Measurements from ENCODE around the gene TBC1D20.
"Not testable (repeated sequence)": the region's sequence is repeated elsewhere in the genome, so short reads cannot be mapped to it uniquely, and the experiment has no call there.

Gene TBC1D20

DNA sequence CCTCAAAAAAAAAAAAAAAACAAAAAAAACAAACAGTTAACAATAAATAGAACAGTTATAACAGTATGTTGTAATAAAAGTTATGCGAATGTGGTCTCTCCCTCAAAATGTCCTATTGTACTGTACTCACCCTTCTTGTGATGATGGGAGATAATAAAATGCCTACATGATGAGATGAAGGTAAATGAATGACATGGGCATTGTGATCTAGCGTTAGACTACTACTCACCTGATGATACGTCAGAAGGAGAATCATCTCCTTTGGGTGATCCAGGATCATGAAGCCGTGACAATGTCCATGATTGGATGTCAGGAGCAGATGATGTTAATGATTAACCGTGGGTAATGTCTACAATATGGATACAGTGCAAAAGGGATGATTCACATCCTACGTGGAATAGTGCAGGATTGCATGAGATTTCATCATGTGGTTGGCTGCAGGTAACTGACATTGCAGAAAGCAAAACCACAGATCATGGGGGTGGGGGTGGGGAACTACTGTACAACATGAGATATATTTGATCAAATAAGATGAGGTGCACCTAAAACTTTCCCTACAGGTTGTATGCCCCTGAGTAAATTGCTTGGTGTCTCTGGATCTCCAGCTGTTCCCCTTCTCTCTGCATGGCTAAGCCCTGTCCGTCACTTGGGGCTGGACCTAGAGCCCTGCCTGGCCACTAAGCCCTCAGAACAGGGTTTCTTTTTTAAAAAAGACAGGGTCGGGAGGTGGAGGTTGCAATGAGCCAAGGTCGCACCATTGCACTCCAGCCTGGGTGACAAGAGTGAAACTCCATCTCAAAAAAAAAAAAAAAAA lies 60.4 kb downstream of the TBC1D20 start:
- DNase-seq (ENCODE audit: low read depth in 2 of 2), result no peak

GRCh38 chr20:400454-401275 lies 61.7 kb downstream of the TBC1D20 start:
- no peak for DNase-seq (ENCODE audit: low read depth in 2 of 2)

- DNase-seq (ENCODE audit: low read depth in 2 of 2), result no peak
Measured at GRCh38 chr20:400128-400453, 62.2 kb downstream of the TBC1D20 start.

GRCh38 chr20:399182-399707 lies 63.1 kb downstream of the TBC1D20 start:
- no peak for DNase-seq (ENCODE audit: low read depth in 2 of 2)

- no peak for DNase-seq (ENCODE audit: low read depth in 2 of 2)
Measured at GRCh38 chr20:397432-398237, 64.7 kb downstream of the TBC1D20 start.

DNA sequence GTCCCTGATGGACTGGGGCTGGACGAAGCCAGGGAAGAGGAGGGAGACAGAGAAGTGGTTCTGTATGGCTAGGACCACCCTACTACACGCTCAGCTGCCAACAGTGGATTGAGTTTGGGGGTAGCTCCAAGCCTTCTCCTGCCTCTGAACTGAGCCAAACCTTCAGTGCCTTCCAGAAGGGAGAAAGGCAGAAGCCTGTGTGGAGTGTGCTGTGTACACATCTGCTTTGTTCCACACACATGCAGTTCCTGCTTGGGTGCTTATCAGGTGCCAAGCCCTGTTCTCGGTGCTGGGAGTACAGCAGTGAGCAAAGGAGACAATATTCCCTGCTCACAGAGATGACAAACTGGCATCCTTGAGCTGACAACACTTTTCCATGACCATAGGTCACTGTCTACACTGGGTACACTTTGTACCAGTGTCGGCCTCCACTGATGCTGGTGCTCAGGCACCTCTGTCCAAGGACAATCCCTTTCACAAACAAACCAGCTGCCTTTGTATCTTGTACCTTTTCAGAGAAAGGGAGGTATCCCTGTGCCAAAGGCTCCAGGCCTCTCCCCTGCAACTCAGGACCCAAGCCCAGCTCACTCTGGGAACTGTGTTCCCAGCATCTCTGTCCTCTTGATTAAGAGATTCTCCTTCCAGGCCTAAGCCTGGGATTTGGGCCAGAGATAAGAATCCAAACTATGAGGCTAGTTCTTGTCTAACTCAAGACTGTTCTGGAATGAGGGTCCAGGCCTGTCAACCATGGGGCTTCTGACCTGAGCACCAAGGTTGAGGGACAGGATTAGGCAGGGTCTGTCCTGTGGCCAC lies 65.5 kb downstream of the TBC1D20 start:
- DNase-seq (ENCODE audit: low read depth in 2 of 2), result no peak

- no peak for DNase-seq (ENCODE audit: low read depth in 2 of 2)
Measured at GRCh38 chr20:396252-396618, 66.1 kb downstream of the TBC1D20 start.

GRCh38 chr20:393296-393695 lies 69.0 kb downstream of the TBC1D20 start:
- DNase-seq (ENCODE audit: low read depth in 2 of 2), result not testable (repeated sequence)

DNA sequence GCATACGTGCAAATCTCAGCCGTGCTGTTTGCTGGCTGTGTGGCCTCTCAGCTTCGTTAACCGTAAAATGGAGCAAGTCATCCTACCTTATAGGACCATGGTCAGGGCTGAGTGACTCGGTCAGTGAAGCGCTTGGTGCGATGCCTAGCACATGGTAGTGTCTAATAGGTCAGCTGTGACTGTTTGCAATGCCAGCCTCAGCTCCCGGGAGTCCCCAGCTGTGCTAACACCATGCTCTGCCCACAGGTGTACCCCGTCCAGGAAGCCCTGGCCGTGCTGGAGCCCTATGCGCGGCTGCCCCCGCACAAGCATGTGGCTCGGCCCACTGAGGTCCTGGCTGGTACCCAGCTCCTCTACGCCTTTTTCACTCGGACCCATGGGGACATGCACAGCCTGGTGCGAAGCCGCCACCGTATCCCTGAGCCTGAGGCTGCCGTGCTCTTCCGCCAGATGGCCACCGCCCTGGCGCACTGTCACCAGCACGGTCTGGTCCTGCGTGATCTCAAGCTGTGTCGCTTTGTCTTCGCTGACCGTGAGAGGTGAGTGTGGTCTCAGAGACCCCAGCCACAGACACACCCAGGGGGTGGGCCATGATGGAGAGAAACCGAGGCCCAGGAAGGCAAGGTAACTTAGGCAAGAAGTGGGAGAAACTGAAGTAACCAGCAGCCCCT lies 71.2 kb downstream of the TBC1D20 start:
- DNase-seq (ENCODE audit: low read depth in 2 of 2), result no peak

DNA sequence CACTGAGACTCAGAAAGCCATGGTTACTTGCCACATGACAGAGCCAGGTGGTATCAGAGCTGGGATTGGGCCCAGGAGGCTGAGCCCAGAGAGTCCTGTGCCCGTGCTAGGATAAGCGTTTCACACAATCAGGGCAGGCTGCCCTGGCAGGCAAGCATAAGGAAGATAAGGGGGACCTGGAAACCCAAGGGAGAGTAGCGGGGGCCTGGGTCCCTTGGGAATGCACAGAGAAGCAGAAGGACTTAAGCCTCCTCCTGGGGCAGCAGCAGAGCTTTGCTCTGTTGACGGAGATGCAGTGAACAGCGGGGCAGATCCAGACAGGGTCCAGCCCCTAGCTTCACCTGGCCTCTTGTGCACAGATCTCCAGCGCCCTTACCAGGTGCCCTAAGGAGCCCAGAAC lies 73.1 kb downstream of the TBC1D20 start:
- DNase-seq (ENCODE audit: low read depth in 2 of 2), result no peak

GRCh38 chr20:388034-388994 lies 74.0 kb downstream of the TBC1D20 start:
- DNase-seq (ENCODE audit: low read depth in 2 of 2), result no peak

DNA sequence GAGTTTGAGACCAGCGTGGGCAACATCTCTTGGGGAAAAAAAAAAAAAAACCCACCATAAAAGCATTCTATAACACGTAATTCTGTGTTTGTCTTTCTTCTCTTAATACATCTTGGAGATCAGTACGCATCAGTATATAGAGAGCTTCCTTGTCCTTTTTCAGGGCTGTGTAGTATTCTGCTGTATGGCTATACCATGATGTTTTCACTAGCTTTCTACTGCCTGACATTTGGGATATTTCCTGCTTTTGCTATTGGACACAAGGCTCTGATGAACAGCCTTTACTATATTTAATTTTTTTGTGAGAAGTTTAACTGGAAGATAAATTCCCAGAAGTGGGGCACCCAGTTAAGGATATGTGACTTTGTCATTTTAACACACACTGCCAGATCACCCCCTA lies 74.8 kb downstream of the TBC1D20 start:
- DNase-seq (ENCODE audit: low read depth in 2 of 2), result no peak

DNA sequence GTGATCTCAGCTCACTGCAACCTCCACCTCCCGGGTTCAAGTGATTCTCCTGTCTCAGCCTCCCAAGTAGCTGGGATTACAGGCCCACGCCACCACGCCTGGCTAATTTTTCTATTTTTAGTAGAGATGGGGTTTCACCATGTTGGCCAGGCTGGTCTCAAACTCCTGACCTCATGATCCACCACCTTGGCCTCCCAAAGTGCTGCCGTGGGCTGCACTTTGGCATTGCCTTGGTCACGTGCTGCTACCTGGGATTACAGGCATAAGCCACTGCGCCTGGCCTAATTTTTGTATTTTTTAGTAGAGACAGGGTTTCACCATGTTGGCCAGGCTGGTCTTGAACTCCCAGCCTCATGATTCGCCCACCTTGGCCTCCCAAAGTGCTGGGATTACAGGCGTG lies 75.7 kb downstream of the TBC1D20 start:
- not testable (repeated sequence) for DNase-seq (ENCODE audit: low read depth in 2 of 2)
